ENCODE data around the gene IFNB1. TPM values are rescaled to one million over a fixed set of nuclear protein-coding genes. Genes with fewer than 3 reads are reported as not detected.

The IFNB1 gene
- total and polyA plus RNA-seq, 7 experiments from 2014 or later = not detected

DNA sequence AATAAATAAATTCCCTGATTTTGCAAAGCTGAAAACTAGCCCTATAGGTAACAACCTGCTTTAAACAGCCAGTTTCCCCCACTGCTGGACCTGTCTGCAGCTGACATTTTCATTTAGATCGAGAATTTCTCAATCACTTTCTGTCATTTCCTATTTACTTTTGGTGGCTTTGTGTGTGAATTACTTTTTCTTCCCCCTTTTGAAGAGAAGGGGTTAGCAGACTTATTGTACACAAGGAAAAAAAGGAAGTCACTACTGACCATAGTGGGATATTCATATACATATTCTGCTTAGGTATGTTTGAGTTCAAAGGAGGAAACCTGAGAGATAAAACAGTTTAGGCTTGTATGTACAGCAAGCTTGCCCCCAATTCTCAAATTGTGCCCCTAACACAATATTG, 27.0 kb upstream of the IFNB1 start:
- H3K27ac ChIP-seq (ENCODE audit: low read depth, low read length) = no peak overlapping the region
- peaks cover 3 to 21% (median 5%) of the 10 kb centered on the region in 5 donors for H3K27me3 Mint-ChIP-seq
- H3K36me3 Mint-ChIP-seq = no peaks in the 10 kb centered on the region
- no peaks in the 10 kb centered on the region for H3K27me3 ChIP-seq (ENCODE audit: control insufficient read depth in 2 of 2, insufficient read depth in 2 of 2, low read length in 2 of 2)
- no peaks in the 10 kb centered on the region for H3K36me3 ChIP-seq (ENCODE audit: control insufficient read depth in 2 of 3, insufficient read depth in 3 of 3, low read length in 3 of 3)
- no peak for DNase-seq
- H3K9me3 ChIP-seq (ENCODE audit: control insufficient read depth in 2 of 3, low read length in 3 of 3) = no peaks in the 10 kb centered on the region
- POLR2A ChIA-PET = no interaction called here
- no peak overlapping the region for H3K4me3 Mint-ChIP-seq
- H3K4me3 ChIP-seq (ENCODE audit: low read length) = no peak overlapping the region
- CTCF ChIA-PET = interaction anchor here (1.1 to 1.2 kb wide), 2 partner anchors 26 to 219 kb away, joined by 3 to 4 read pairs; no protein-coding TSS in a partner anchor
- H3K4me1 ChIP-seq (ENCODE audit: control insufficient read depth in 2 of 2, insufficient read depth in 2 of 2, low read length in 2 of 2) = no peaks in the 10 kb centered on the region
- peak; percentile 57 for ATAC-seq
- intact Hi-C loops (cut with micrococcal nuclease) = no loop called here
- H3K9me3 Mint-ChIP-seq = no peaks in the 10 kb centered on the region
- H3K27ac Mint-ChIP-seq = no peak overlapping the region
- H3K4me1 Mint-ChIP-seq = peaks cover 0 to 6% (median 4%) of the 10 kb centered on the region in 7 donors

DNA sequence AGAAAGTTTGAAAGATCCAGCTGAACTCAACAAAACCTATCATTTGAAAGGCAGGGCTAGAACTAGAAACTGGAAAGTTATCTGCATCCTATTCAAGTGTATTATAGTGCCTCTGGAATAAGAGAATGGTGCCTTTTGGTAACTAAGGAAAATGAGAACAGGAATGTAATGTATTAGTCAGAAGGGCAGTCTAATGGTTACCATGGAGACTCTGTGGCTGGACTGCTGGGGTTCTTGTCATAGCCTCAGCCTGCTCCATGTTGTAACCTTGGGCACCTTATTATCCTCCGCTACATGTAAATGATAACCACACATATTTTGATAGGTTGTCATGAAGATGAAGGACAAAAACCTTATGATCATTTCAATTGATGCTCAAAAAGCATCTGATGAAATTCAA, 24.6 kb upstream of the IFNB1 start:
- H3K27me3 ChIP-seq (ENCODE audit: control insufficient read depth in 2 of 2, insufficient read depth in 2 of 2, low read length in 2 of 2) = no peaks in the 10 kb centered on the region
- Mint-ChIP-seq H3K4me1 (peaks cover 6 to 9% (median 8%) of the 10 kb centered on the region in 7 donors), H3K27ac (no peak overlapping the region), H3K36me3 (peaks cover 0 to 2% (median 0%) of the 10 kb centered on the region in 5 donors), H3K9me3 (no peaks in the 10 kb centered on the region), H3K27me3 (peaks cover 3 to 19% (median 5%) of the 10 kb centered on the region in 5 donors), H3K4me3 (no peak overlapping the region)
- POLR2A ChIA-PET = interaction anchor here (0.7 kb wide), 1 partner anchor 742 kb away, joined by 4 read pairs; no protein-coding TSS in a partner anchor
- H3K27ac ChIP-seq (ENCODE audit: low read depth, low read length) = no peak overlapping the region
- DNase-seq (no peak), ATAC-seq (no peak)
- no peak overlapping the region for H3K4me3 ChIP-seq (ENCODE audit: low read length)
- CTCF ChIA-PET = interaction anchor here (1.5 kb wide), 1 partner anchor 9 kb away, joined by 3 read pairs; no protein-coding TSS in a partner anchor
- intact Hi-C loops (cut with micrococcal nuclease) = no loop called here
- H3K36me3 ChIP-seq (ENCODE audit: control insufficient read depth in 2 of 3, insufficient read depth in 3 of 3, low read length in 3 of 3) = no peaks in the 10 kb centered on the region
- H3K9me3 ChIP-seq (ENCODE audit: control insufficient read depth in 2 of 3, low read length in 3 of 3) = no peaks in the 10 kb centered on the region
- H3K4me1 ChIP-seq (ENCODE audit: control insufficient read depth in 2 of 2, insufficient read depth in 2 of 2, low read length in 2 of 2) = peaks cover 2 to 3% of the 10 kb centered on the region in 2 donors

DNA sequence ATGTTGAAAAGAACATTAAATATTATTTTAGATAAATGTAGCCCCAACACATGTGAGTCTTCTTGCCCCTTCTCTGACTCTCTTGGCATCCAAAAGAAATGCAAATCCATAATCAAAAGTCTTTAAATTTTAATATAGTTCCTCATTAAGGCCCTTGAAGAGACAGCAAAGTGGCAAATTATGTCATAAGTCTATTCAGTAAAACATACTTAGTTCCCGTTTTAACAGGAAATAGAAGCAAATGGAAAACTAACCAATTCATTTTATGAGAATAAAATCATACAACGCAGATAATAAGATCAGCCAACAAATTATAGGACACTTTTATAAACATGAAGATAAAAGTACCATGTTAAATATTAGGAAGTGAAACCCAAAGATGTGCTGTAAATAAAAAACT, 20.1 kb upstream of the IFNB1 start:
- Mint-ChIP-seq H3K27me3 (peaks cover 0 to 8% (median 0%) of the 10 kb centered on the region in 5 donors), H3K36me3 (peaks cover 0 to 2% (median 0%) of the 10 kb centered on the region in 5 donors), H3K4me3 (no peak overlapping the region), H3K4me1 (peaks cover 17 to 32% (median 27%) of the 10 kb centered on the region in 7 donors), H3K27ac (no peak overlapping the region), H3K9me3 (peaks cover 0 to 5% (median 0%) of the 10 kb centered on the region in 11 donors)
- H3K27ac ChIP-seq (ENCODE audit: low read depth, low read length) = no peak overlapping the region
- ATAC-seq = no peak
- no peaks in the 10 kb centered on the region for H3K9me3 ChIP-seq (ENCODE audit: control insufficient read depth in 2 of 3, low read length in 3 of 3)
- CTCF ChIA-PET = interaction anchor here (1.1 kb wide), 1 partner anchor 11 kb away, joined by 3 read pairs; no protein-coding TSS in a partner anchor
- no peaks in the 10 kb centered on the region for H3K36me3 ChIP-seq (ENCODE audit: control insufficient read depth in 2 of 3, insufficient read depth in 3 of 3, low read length in 3 of 3)
- peaks cover 15 to 17% of the 10 kb centered on the region in 2 donors for H3K4me1 ChIP-seq (ENCODE audit: control insufficient read depth in 2 of 2, insufficient read depth in 2 of 2, low read length in 2 of 2)
- no peak for DNase-seq
- intact Hi-C loops (cut with micrococcal nuclease) = loop anchor here (5.0 kb wide), 2 partner anchors 66 to 476 kb away; partner anchors contain the start of genes HACD4 (in 1 of the 2) and MLLT3 (in 1 of the 2)
- POLR2A ChIA-PET = no interaction called here
- H3K27me3 ChIP-seq (ENCODE audit: control insufficient read depth in 2 of 2, insufficient read depth in 2 of 2, low read length in 2 of 2) = no peaks in the 10 kb centered on the region
- H3K4me3 ChIP-seq (ENCODE audit: low read length) = no peak overlapping the region

DNA sequence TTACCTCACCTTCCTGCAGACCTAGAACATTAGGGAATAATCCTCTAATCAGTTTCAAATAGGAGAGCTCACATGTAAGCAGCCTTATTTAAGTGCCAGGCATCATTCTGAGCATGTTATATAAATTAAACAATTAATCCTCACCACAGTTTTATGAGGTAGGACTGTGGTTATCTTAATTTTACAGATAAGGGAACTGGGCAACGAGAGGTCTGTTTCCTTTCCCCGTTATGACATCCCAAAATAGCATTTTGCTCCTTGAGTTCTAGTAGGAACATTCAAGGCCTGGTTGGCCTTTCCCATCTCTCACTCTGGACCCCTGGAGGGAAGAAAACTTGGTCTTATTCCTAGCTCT, 19.1 kb upstream of the IFNB1 start:
- Mint-ChIP-seq H3K36me3 (peaks cover 0 to 2% (median 0%) of the 10 kb centered on the region in 5 donors), H3K27ac (peak overlapping the region; percentile 46 to 92 (median 83)), H3K4me1 (peaks cover 22 to 39% (median 33%) of the 10 kb centered on the region in 7 donors), H3K9me3 (peaks cover 0 to 9% (median 0%) of the 10 kb centered on the region in 11 donors), H3K4me3 (peak overlapping the region; percentile 66 to 82 (median 72)), H3K27me3 (no peaks in the 10 kb centered on the region)
- POLR2A ChIA-PET = interaction anchor here (1.1 kb wide), 1 partner anchor 67 kb away, joined by 4 read pairs; no protein-coding TSS in a partner anchor
- Histone ChIP-seq H3K27ac (ENCODE audit: low read depth, low read length) (peak overlapping the region; percentile 8), H3K27me3 (ENCODE audit: control insufficient read depth in 2 of 2, insufficient read depth in 2 of 2, low read length in 2 of 2) (no peaks in the 10 kb centered on the region), H3K9me3 (ENCODE audit: control insufficient read depth in 2 of 3, low read length in 3 of 3) (no peaks in the 10 kb centered on the region), H3K4me1 (ENCODE audit: control insufficient read depth in 2 of 2, insufficient read depth in 2 of 2, low read length in 2 of 2) (peaks cover 15 to 17% of the 10 kb centered on the region in 2 donors), H3K4me3 (ENCODE audit: low read length) (peak overlapping the region; percentile 49), H3K36me3 (ENCODE audit: control insufficient read depth in 2 of 3, insufficient read depth in 3 of 3, low read length in 3 of 3) (no peaks in the 10 kb centered on the region)
- no peak for DNase-seq
- no peak for ATAC-seq
- CTCF ChIA-PET = interaction anchor here (1.1 to 2.6 kb wide), 2 partner anchors 12 to 14 kb away, joined by 3 to 10 read pairs; no protein-coding TSS in a partner anchor
- intact Hi-C loops (cut with micrococcal nuclease) = loop anchor here (5.0 kb wide), 2 partner anchors 65 to 475 kb away; partner anchors contain the start of genes HACD4 (in 1 of the 2) and MLLT3 (in 1 of the 2)

DNA sequence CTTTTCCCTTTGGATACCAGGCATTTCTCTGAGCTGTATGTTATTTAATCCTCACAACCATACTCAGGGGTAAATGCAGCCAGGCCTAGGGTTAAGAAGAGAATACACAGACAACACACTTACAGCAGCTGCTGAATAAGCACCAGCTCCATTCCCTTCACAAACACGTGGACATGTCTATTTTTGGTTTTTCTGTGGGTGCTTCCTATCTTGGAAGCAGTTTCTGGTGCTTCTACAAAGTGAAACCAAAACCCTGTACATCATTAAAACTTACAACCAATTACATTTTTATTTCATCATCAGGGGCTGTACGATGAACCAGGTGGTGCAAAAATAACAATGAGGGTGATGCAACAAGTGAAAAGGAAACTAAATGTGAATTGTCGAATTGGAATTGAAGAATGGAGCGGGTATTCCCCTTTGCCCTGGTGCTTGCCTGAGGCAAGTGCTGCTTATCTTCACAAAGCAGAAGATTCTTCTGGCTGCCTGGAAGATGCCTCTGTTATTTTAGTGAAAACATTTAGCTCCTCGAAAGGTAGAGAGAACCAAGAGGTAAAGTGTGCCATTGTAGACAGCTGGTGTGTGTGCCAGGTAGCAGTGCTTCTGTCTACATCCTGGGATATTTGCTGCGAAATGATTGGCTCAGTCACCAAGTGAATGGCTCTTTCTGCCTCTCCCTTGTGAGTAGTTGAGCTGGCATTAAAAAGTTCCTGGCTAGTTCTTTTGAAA, 18.6 kb upstream of the IFNB1 start:
- POLR2A ChIA-PET = interaction anchor here (0.6 to 1.1 kb wide), 2 partner anchors 67 to 412 kb away, joined by 3 to 4 read pairs; no protein-coding TSS in a partner anchor
- Histone ChIP-seq H3K4me3 (ENCODE audit: low read length) (peak overlapping the region; percentile 49), H3K4me1 (ENCODE audit: control insufficient read depth in 2 of 2, insufficient read depth in 2 of 2, low read length in 2 of 2) (peaks cover 15 to 17% of the 10 kb centered on the region in 2 donors), H3K9me3 (ENCODE audit: control insufficient read depth in 2 of 3, low read length in 3 of 3) (no peaks in the 10 kb centered on the region), H3K27me3 (ENCODE audit: control insufficient read depth in 2 of 2, insufficient read depth in 2 of 2, low read length in 2 of 2) (no peaks in the 10 kb centered on the region), H3K36me3 (ENCODE audit: control insufficient read depth in 2 of 3, insufficient read depth in 3 of 3, low read length in 3 of 3) (no peaks in the 10 kb centered on the region), H3K27ac (ENCODE audit: low read depth, low read length) (peak overlapping the region; percentile 8)
- intact Hi-C loops (cut with micrococcal nuclease) = loop anchor here (5.0 kb wide), 2 partner anchors 64 to 474 kb away; partner anchors contain the start of genes HACD4 (in 1 of the 2) and MLLT3 (in 1 of the 2)
- Mint-ChIP-seq H3K27ac (peak overlapping the region; percentile 46 to 92 (median 83)), H3K9me3 (peaks cover 0 to 9% (median 0%) of the 10 kb centered on the region in 11 donors), H3K36me3 (peaks cover 0 to 2% (median 0%) of the 10 kb centered on the region in 5 donors), H3K4me3 (peak overlapping the region; percentile 66 to 82 (median 72)), H3K4me1 (peaks cover 25 to 44% (median 39%) of the 10 kb centered on the region in 7 donors), H3K27me3 (no peaks in the 10 kb centered on the region)
- ATAC-seq (peak; percentile 97), DNase-seq (peak in 7 of 9 donors; percentile 31 to 75 (median 68))
- CTCF ChIA-PET = interaction anchor here (0.7 to 2.6 kb wide), 7 partner anchors 13 to 1166 kb away, joined by 3 to 10 read pairs (median 3); no protein-coding TSS in a partner anchor

DNA sequence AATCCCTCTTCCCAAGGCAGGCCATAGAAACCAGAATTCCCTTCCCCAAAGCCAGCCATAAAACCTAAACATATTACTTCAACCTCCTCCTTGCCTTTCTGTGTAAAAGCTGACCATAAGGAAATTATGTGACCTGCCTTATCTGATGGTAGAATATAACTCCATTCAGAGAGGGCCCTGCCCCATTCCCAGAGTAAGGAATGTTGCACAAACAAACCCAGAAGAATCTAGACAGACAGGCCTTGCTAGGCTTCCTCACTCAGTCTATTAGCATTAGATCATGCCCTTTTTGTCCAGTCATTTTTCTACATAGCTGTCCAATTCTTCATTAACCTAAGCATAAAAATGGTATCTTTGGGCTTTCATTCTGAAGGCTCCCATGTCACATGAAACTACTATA, 17.8 kb upstream of the IFNB1 start:
- Histone ChIP-seq H3K4me3 (ENCODE audit: low read length) (peak overlapping the region; percentile 49), H3K36me3 (ENCODE audit: control insufficient read depth in 2 of 3, insufficient read depth in 3 of 3, low read length in 3 of 3) (no peaks in the 10 kb centered on the region), H3K27ac (ENCODE audit: low read depth, low read length) (no peak overlapping the region), H3K9me3 (ENCODE audit: control insufficient read depth in 2 of 3, low read length in 3 of 3) (no peaks in the 10 kb centered on the region), H3K4me1 (ENCODE audit: control insufficient read depth in 2 of 2, insufficient read depth in 2 of 2, low read length in 2 of 2) (peaks cover 15 to 17% of the 10 kb centered on the region in 2 donors), H3K27me3 (ENCODE audit: control insufficient read depth in 2 of 2, insufficient read depth in 2 of 2, low read length in 2 of 2) (no peaks in the 10 kb centered on the region)
- DNase-seq = no peak
- CTCF ChIA-PET = interaction anchor here (0.7 to 2.6 kb wide), 6 partner anchors 15 to 1165 kb away, joined by 3 to 10 read pairs (median 3); no protein-coding TSS in a partner anchor
- H3K9me3 Mint-ChIP-seq = peaks cover 0 to 9% (median 0%) of the 10 kb centered on the region in 11 donors
- ATAC-seq = no peak
- peak overlapping the region; percentile 46 to 90 (median 72) for H3K27ac Mint-ChIP-seq
- peaks cover 23 to 46% (median 41%) of the 10 kb centered on the region in 7 donors for H3K4me1 Mint-ChIP-seq
- peaks cover 0 to 4% (median 0%) of the 10 kb centered on the region in 5 donors for H3K27me3 Mint-ChIP-seq
- POLR2A ChIA-PET = interaction anchor here (1.1 kb wide), 1 partner anchor 66 kb away, joined by 4 read pairs; no protein-coding TSS in a partner anchor
- intact Hi-C loops (cut with micrococcal nuclease) = loop anchor here (1.0 to 5.0 kb wide), 3 partner anchors 13 to 473 kb away; partner anchors contain the start of genes HACD4 (in 1 of the 2) and MLLT3 (in 1 of the 2)
- H3K4me3 Mint-ChIP-seq = peak overlapping the region in 1 of 10 donors; percentile 70
- H3K36me3 Mint-ChIP-seq = peaks cover 0 to 2% (median 0%) of the 10 kb centered on the region in 5 donors

Measured in naive thymus-derived CD4-positive, alpha-beta T cell (primary cell).